Measurements from ENCODE around the gene CDH22.

GRCh38 chr20:46191168-46191540 is 117.1 kb downstream of the CDH22 start:
- TF ChIP-seq CTCF (IDR thresholded peaks at IDR 0.05) (no peak), POLR2A (IDR thresholded peaks at IDR 0.05) (no peak)
